Measurements from ENCODE around the gene ITIH2. TPM values are rescaled to one million over a fixed set of nuclear protein-coding genes. Genes with fewer than 3 reads are reported as not detected.
A peak's percentile ranks its signal among the peaks of the same experiment; 100 is the strongest.
"Not testable (repeated sequence)": the region's sequence is repeated elsewhere in the genome, so short reads cannot be mapped to it uniquely, and the experiment has no call there.

The ITIH2 gene
- polyA plus RNA-seq, 5 donors = 0.91 to 12.6 (median 1.5) TPM

GRCh38 chr10:7744307-7744706 is 41.2 kb downstream of the ITIH2 start:
- no peak for DNase-seq

- DNase-seq = not testable (repeated sequence)
Observed at GRCh38 chr10:7748637-7749036, 45.5 kb downstream of the ITIH2 start.

DNA sequence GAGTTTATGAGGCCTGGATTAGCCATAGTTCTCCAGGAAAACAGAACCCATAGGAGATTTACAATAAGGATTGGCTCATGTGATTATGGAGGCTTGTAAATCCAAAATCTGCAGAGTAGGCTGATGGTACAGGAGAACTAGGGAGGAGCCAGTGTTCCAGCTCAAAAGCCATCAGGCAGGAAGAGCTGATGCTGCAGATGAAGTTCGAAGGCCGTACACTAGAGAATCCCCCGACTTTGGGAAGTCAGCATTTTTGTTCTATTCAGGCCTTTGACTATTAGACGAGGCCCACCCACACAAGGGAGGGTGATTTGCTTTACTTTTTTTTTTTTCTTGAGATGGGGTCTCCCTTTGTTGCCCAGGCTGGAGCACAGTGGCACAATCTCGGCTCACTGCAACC is 47.1 kb downstream of the ITIH2 start:
- DNase-seq = no peak

GRCh38 chr10:7752251-7752650 is 49.1 kb downstream of the ITIH2 start:
- DNase-seq = no peak

DNA sequence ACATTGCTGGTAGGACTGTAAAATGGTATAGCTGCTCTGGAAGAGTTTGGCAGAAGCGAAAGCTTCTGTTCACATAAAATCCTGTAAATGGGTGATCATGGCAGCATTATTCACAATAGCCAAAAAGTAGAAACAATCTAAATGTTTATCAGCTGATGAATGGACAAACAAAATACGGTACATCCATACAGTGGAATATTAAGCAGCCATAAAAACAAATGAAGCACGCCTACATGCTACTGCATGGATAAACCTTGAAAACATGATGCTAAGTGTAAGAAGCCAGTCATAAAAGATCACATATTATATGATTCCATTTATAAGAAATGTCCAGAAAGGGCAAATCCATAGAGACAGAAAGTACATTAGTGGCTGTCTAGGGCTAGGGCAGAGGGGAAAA is 52.0 kb downstream of the ITIH2 start:
- DNase-seq = no peak

DNA sequence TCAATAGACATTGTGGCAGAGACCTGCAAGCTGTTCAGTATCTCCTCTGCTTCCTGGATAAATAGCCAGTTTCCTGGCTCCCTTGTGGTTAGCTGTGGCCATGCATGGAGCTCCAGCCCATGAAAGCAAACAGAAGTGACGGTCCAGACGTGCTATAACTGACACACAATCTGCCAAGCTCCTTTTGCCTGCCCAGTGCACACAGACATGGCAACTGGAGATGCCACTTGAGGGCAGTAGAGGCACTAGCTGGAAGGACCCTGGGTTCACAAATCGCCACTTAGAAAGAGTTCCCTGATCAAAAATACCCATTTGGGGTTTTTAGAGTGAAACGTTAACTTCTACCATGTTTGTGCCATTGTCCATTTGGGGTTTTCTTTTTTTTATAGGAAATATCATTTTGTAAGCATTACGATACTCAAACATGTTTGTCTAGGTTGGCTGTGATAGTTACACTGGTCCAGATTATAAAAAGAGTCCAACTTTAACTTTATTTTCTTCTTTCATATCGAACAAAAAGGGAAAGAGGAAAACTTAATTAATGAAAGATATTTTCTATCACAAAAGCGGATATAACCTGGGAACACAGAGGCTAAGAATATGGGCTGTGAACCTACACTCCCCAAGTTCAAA is 53.4 kb downstream of the ITIH2 start:
- DNase-seq = no peak

- DNase-seq = no peak
Observed at GRCh38 chr10:7763929-7764328, 60.8 kb downstream of the ITIH2 start.

- no peak for DNase-seq
Observed at GRCh38 chr10:7766241-7766640, 63.1 kb downstream of the ITIH2 start.

DNA sequence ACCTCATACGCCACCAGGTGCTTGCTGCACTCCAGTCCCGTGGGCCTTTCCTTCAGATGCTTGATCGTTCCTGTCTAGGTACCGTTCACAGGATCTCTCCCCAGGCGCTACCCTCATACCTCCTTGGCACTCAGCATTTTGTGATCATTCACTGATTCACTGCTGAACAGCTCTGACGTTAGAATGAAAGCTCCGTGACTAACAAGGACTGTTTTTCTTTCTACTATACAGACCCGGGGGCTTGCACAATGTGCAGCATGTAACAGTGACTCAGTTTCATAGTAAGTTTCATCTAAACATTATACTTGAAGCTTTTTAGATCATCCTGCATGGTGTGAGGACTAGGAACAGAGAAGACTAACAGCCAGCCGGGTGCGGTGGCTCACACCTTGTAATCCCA is 64.1 kb downstream of the ITIH2 start:
- DNase-seq = no peak

DNA sequence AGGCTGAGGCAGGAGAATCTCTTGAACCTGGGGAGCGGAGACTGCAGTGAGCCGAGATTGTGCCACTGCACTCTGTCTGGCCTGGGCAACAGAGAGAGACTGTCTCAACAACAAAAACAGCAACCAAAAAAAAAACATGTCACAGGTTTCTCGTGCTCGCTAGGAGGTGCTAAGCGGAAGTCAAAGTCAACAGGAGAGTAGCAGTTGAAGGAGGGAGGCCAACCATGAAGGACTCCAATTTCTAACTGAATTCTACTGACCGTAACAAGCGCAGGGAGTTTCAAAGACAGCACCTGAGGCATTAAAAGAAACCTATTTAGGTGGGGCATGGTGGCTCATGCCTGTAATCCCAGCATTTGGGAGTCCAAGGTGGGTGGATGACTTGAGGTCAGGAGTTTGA is 65.3 kb downstream of the ITIH2 start:
- no peak for DNase-seq

DNA sequence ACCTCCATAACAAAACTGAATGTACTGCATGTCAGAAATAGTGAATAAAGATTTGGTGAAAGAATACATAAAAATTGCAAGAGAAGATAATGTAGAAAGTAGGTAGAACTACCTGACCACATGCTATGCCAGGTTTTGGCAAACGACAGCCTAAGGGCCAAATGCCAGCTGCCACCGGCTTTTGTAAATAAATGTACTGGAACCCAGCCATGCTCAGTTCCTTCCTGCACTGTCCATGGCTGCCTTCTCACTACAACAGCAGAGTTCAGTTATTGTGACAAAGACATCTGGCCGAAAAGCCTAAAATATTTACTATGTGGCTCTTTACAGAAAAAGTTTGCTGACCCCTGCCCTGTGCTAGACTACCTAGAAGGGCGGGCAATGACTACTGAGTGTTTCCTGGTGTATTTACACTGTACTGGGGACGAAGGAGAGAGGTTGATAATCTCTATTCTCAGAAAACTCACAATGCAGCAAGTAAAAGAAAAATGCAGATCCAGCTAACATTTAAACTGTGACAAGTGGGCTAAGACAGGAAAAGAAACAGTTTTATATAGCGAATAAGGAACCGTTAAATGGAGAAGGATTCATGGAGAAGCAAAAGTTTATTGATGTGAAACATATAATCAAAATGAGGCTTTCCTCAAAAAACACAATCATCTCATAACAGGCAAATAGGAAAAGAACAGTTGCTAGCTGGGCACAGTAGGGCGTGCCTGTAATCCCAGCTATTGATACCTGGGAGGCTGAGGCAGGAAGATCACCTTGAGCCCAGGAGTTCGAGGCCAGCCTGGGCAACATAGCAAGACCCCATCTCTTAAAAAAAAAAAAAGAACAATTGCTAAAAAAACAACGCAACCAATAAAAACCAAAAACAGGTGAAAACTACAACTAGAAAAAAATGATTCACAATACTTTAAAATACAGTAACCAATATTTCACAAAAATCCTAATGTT is 71.0 kb downstream of the ITIH2 start:
- no peak for DNase-seq

DNA sequence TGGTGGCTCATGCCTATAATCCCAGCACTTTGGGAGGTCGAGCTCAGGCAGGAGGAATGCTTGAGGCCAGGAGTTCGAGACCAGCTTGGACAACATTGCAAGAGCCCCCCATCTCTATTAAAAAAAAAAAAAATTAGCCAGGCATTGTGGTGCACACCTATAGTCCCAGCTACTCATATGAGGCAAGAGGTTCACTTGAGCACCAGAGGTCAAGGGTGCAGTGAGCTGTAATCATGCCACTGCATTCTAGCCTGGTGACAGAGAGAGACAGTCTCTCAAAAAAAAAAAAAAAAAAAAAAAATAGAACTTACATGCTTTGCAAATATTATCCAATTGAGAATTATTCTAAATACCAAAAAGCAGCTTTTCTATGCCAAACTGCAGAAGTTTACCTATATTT is 73.7 kb downstream of the ITIH2 start:
- no peak for DNase-seq

DNA sequence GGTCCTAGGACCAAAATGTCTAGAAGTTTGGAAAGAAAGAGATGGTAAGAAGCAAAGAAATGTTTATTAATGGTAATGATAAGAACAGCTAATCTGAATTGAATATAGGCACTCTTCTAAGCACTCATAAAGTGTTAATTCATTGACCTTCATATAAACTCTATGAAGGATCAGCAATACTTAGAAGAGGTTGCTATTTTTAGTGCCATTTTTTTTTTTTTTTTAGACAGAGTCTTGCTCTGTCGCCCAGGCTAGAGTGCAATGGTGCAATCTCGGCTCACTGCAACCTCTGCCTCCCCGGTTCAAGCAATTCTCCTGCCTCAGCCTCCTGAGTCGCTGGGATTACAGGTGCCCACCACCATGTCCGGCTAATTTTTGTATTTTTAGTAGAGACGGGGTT is 79.1 kb downstream of the ITIH2 start:
- not testable (repeated sequence) for DNase-seq

- no peak for DNase-seq
Observed at GRCh38 chr10:7786430-7786829, 83.3 kb downstream of the ITIH2 start.

DNA sequence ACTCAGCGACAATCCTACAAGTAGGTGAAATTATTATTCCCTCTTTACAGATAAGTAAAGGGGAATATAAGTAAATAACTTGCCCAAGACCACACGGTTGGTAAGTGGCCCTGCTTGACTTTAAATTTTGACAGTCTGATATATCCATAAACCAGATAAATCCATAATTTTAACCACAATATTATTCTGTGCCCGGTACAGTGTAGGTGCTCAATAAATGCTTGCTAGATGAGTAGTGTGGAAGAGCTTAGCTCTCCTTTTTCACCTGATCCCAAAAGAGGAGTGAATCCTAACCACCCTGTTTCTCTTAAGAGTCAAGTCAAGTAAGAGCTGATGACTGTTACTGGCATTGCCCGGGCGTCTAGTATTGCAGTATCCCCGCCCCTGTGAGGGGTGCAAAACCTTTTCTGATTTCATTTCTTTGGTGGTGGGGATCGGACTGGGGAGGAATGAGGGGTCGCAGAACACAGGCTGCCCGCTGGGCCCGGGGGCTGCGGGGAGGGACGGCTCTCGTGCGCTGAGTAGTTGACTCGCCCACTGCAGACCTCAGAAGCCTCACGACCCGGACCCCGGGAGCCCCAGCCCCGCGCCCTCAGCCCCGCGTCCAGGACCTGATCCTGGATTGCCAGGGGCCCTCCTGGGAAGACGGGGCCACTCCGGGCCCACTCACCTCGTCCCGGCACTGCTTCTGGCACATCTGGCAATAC is 84.2 kb downstream of the ITIH2 start:
- no peak for DNase-seq

DNA sequence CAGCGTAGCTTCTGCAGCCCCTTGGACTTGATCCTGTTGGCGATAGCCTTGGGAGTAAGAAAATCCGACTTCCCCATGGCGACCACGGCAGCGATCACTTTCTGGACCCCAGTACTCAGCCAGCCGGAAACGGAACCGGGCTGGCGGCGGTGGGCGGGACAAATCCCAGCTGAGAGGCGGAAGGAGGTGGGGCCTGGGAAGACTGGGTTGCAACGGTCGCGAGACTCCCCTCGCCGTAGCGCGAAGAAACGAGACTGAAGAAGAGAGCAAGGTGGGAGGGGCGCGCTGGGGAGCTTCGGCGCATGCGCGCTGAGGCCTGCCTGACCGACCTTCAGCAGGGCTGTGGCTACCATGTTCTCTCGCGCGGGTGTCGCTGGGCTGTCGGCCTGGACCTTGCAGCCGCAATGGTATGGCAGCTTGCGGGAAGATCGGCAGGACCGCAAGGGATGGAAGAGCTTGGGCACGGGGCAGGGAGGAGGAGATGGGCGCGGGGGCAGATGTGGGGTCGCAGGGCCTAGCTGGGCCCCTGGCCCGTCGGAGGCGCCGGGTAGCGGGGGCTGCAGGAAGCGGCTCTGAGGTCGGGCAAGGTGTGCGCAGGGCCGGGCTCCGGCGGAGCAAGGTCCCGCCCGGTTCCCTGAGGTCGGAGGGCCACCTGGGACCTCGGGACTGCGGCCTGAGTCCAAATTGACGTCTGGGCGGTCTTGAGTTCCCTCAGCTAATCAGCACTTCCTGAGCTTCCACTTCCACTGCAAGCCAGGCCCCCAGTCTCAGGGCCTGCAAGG is 84.9 kb downstream of the ITIH2 start, which contains the start of the genes ATP5F1C and KIN:
TSS of gene ATP5F1C (plus strand) at position 321 of the 782 bp plus-strand sequence. CDS start at position 352, 31 bp downstream.
TSS of gene KIN (minus strand) at position 137 of the 782 bp plus-strand sequence. CDS start at position 77, 60 bp downstream.
- peak; percentile 97 to 98 for DNase-seq

DNA sequence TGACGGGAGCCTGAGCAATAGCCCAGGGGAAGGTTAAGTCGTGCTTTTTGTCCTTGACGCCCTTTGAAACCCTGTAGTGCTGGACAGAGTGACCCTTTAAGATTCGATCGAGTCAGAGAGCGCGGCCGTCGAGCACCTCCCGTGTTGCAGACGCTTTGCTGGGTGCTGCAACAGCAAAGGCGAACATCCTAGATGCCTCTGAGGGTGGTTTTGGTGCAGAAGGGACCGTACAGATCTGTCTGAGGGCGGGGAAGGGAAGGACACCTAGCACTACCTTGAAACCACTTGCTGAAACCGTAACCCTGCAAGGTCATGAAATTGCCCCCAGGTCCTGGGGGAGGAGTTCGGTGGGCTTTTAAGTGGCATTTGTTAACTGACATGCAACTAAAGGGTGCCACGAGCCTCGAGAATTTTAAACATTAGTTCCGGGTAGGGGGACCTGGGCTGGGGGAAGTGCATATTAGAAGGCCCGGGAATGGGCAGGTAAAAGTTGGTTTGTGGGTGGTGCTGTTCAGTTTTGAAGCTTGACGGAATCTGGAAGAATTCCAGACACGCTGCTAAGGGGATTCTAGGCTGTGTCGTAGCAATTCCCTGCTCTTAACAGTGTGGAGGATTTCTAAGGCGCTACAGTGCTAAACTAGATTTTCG is 85.6 kb downstream of the ITIH2 start:
- peak in 1 of 2 donors; percentile 19 for DNase-seq

GRCh38 chr10:7789390-7789789 is 86.3 kb downstream of the ITIH2 start:
- DNase-seq = no peak

DNA sequence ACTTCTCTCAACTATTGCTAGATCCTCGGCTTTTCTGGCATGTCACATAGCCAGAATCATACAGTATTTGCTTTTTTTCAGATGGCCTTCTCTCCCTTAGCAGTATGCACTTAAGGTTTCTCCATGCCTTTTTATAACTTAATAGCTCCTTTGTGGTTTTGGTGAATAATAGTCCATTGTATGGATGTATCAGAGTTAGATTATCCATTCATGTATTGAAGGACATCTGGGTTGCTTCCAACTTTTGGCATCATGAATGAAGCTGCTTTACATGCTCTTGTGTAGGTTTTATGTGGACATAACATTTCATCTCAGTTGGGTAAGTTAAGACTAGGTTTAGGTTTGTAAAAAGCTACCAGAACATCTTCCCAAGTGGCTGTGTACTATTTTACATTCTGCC is 89.4 kb downstream of the ITIH2 start:
- DNase-seq = no peak

DNA sequence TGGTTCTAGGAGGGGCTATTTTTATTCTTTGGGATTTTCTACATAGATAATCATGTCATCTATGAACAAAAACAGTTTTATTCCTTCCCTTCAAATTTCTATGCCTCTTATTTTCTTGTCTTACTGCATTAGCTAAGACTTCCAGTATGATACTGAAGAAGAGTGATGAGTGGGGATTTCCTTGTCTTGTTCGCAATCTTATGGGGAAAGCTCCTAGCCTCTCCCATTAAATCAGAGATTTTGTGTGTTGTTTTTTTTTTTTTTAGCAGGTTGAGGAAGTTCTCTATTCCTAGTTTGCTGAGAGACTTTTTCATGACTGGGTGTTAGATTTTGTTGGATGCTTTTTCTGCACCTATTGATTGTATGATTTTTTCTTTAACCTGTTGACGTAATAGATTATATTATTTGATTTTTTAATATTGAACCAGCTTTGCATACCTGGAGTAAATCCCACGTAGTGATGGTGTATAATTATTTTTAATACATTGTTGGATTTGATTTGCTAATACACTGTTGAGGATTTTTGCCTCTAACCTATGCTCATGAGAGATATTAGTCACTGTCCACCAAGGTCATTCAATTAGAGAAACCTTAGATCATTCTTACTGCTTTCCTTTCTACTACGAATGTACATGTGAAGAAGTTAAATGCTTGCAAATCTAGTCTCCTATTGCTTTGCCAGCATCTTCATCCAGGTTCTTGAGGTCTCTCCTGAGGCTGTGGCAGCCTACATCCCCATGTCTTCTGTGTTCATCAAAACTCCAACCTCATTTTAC is 91.3 kb downstream of the ITIH2 start:
- DNase-seq = no peak
